GM18507 (cell line): ENCODE data around the gene ADAMTS17.

Experiments
- DNase-seq: peaks from one replicate; pipeline ENCODE4 v3.0.0; 2011; ENCODE audit warnings: low read depth; ENCODE audit not compliant: insufficient read length; ENCODE audit errors: extremely low spot score
- FAIRE-seq: peaks from 2 replicates; lab custom pipeline; 2011; peaks lifted over from hg19 to GRCh38; lab: Jason Lieb, UNC

The ADAMTS17 gene

GRCh38 chr15:100234158-100235029, 107.4 kb downstream of the ADAMTS17 start:
- FAIRE-seq, result no peak
- DNase-seq, result no peak

GRCh38 chr15:100230784-100231183, 111.0 kb downstream of the ADAMTS17 start:
- DNase-seq (no peak), FAIRE-seq (no peak)

- DNase-seq (no peak), FAIRE-seq (no peak)
These were observed 112.3 kb downstream of the ADAMTS17 start for GRCh38 chr15:100229181-100230163.

- FAIRE-seq (no peak), DNase-seq (no peak)
These were observed 114.0 kb downstream of the ADAMTS17 start for GRCh38 chr15:100227781-100228180.

- no peak for DNase-seq
- no peak for FAIRE-seq
These were observed 115.7 kb downstream of the ADAMTS17 start for GRCh38 chr15:100226107-100226506.

GRCh38 chr15:100224206-100225185, 117.3 kb downstream of the ADAMTS17 start:
- FAIRE-seq (no peak), DNase-seq (no peak)

- FAIRE-seq (no peak), DNase-seq (no peak)
These were observed 119.4 kb downstream of the ADAMTS17 start for GRCh38 chr15:100222349-100222715.

GRCh38 chr15:100221471-100222348, 120.1 kb downstream of the ADAMTS17 start:
- DNase-seq, result no peak
- no peak for FAIRE-seq

- FAIRE-seq, result no peak
These were observed 121.6 kb downstream of the ADAMTS17 start for GRCh38 chr15:100220058-100220768.

GRCh38 chr15:100218434-100218833, 123.3 kb downstream of the ADAMTS17 start:
- DNase-seq (no peak), FAIRE-seq (no peak)

More at GRCh38 chr15:100220058-100220768, 121.6 kb downstream of the ADAMTS17 start:
- no peak for DNase-seq

GRCh38 chr15:100216182-100216581, 125.6 kb downstream of the ADAMTS17 start:
- no peak for DNase-seq
- FAIRE-seq, result no peak

- DNase-seq, result no peak
- no peak for FAIRE-seq
These were observed 126.0 kb downstream of the ADAMTS17 start for GRCh38 chr15:100215843-100216169.

GRCh38 chr15:100215031-100215842, 126.5 kb downstream of the ADAMTS17 start:
- FAIRE-seq (no peak), DNase-seq (no peak)

- no peak for FAIRE-seq
- DNase-seq, result no peak
These were observed 129.6 kb downstream of the ADAMTS17 start for GRCh38 chr15:100211855-100212850.

- DNase-seq (no peak), FAIRE-seq (no peak)
These were observed 131.4 kb downstream of the ADAMTS17 start for GRCh38 chr15:100210338-100210737.
